Brain microvascular endothelial cell (primary cell): ENCODE results near the gene SBNO2.

Experiments
- DNase-seq: peaks from one replicate; pipeline ENCODE4 v3.0.0-alpha.2; 2020
- H3K27ac ChIP-seq: fragments of 250-450 bp; sonication (Bioruptor Pico); 2 replicates; pipeline ENCODE4 v1.5.1; 2020; ENCODE audit warnings: mild to moderate bottlenecking, moderate library complexity
- H3K27me3 ChIP-seq: fragments of 250-450 bp; sonication (Bioruptor Pico); replicated peaks from 2 replicates; pipeline ENCODE4 v1.5.1; 2020; ENCODE audit warnings: mild to moderate bottlenecking
- H3K36me3 ChIP-seq: fragments of 250-450 bp; sonication (Bioruptor Pico); replicated peaks from 2 replicates; pipeline ENCODE4 v1.5.1; 2020; ENCODE audit warnings: mild to moderate bottlenecking
- H3K4me3 ChIP-seq: 2 replicates; pipeline ENCODE4 v1.5.1; 2011; ENCODE audit warnings: low read depth, mild to moderate bottlenecking, control low read depth, low read length, moderate library complexity
- CTCF ChIP-seq: IDR thresholded peaks from 2 replicates; pipeline ENCODE4 v1.5.1; 2011; ENCODE audit warnings: low read depth, mild to moderate bottlenecking, moderate library complexity, low read length, control low read depth, inconsistent platforms; ENCODE audit errors: missing control alignments
- in situ Hi-C: cut with HindIII; loops from 2 replicates; pipeline ENCODE4 v1.10.0; 2017; ENCODE audit warnings: low sequenced_read_pairs, low pct_ligation_motif_present

Gene SBNO2

GRCh38 chr19:1106841-1107660 lies 67.0 kb downstream of the SBNO2 start:
- in situ Hi-C loops = loop anchor here (25.0 kb wide), 1 partner anchor 130 kb away; the partner anchor contains the start of genes ATP5F1D, CBARP and MIDN
- H3K27me3 ChIP-seq = no peaks in the 10 kb centered on the region
- H3K4me3 ChIP-seq = no peak overlapping the region
- no peak for DNase-seq
- H3K27ac ChIP-seq = no peak overlapping the region
- H3K36me3 ChIP-seq = peaks cover 44% of the 10 kb centered on the region
- peak; percentile 43 for TF ChIP-seq CTCF

- Histone ChIP-seq H3K27ac (no peak overlapping the region), H3K4me3 (no peak overlapping the region), H3K36me3 (peaks cover 39% of the 10 kb centered on the region), H3K27me3 (no peaks in the 10 kb centered on the region)
- no peak for DNase-seq
- in situ Hi-C loops = loop anchor here (25.0 kb wide), 1 partner anchor 131 kb away; the partner anchor contains the start of genes ATP5F1D, CBARP and MIDN
- no peak for TF ChIP-seq CTCF
Measured at GRCh38 chr19:1105873-1106840, 67.9 kb downstream of the SBNO2 start.

- DNase-seq = no peak
Measured at GRCh38 chr19:1105008-1105872, 68.8 kb downstream of the SBNO2 start.

GRCh38 chr19:1104311-1105007 lies 69.6 kb downstream of the SBNO2 start:
- Histone ChIP-seq H3K4me3 (peak overlapping the region; percentile 69), H3K36me3 (peaks cover 28% of the 10 kb centered on the region), H3K27ac (peak overlapping the region; percentile 93), H3K27me3 (no peaks in the 10 kb centered on the region)
- no peak for TF ChIP-seq CTCF
- in situ Hi-C loops = loop anchor here (25.0 kb wide), 1 partner anchor 133 kb away; the partner anchor contains the start of genes ATP5F1D, CBARP and MIDN
- no peak for DNase-seq

More at GRCh38 chr19:1105008-1105872, 68.8 kb downstream of the SBNO2 start:
- in situ Hi-C loops = loop anchor here (25.0 kb wide), 1 partner anchor 132 kb away; the partner anchor contains the start of genes ATP5F1D, CBARP and MIDN
- Histone ChIP-seq H3K27ac (peak overlapping the region; percentile 93), H3K36me3 (peaks cover 33% of the 10 kb centered on the region), H3K4me3 (peak overlapping the region; percentile 69), H3K27me3 (no peaks in the 10 kb centered on the region)
- no peak for TF ChIP-seq CTCF
